DOHH2 (cell line): Measurements from ENCODE around the gene USP32.

Experiments used
- H3F3A ChIP-seq: fragments of 200-600 bp; sonication (generic), shearing (Covaris generic); 2 replicates; pipeline ENCODE4 v1.6.0; 2016; ENCODE audit warnings: antibody characterized with exemption, mild to moderate bottlenecking; ENCODE audit not compliant: control insufficient read depth, insufficient read depth
- H3K27ac ChIP-seq: fragments of 200-600 bp; sonication (generic); 2 replicates; pipeline ENCODE4 v1.5.1; 2014; ENCODE audit warnings: low read depth, mild to moderate bottlenecking, low read length, moderate library complexity
- H3K27me3 ChIP-seq: fragments of 200-600 bp; sonication (generic); 2 replicates; pipeline ENCODE4 v1.6.1; 2014; ENCODE audit warnings: mild to moderate bottlenecking, low read length, mixed read lengths; ENCODE audit not compliant: control insufficient read depth
- H3K36me3 ChIP-seq: fragments of 200-600 bp; sonication (generic); 2 replicates; pipeline ENCODE4 v1.6.1; 2014; ENCODE audit warnings: mild to moderate bottlenecking, low read length, moderate library complexity, mixed read lengths; ENCODE audit not compliant: control insufficient read depth
- H3K4me1 ChIP-seq: fragments of 200-600 bp; sonication (generic); 2 replicates; pipeline ENCODE4 v1.6.1; 2014; ENCODE audit warnings: mild to moderate bottlenecking, low read length, mixed read lengths; ENCODE audit not compliant: control insufficient read depth
- H3K4me2 ChIP-seq: fragments of 200-600 bp; sonication (generic); 2 replicates; pipeline ENCODE4 v1.6.0; 2014; ENCODE audit warnings: mild to moderate bottlenecking, low read length, moderate library complexity
- H3K4me3 ChIP-seq: fragments of 200-600 bp; sonication (generic); 2 replicates; pipeline ENCODE4 v1.5.1; 2014; ENCODE audit warnings: mild to moderate bottlenecking, low read length, mixed read lengths
- H3K79me2 ChIP-seq: fragments of 200-600 bp; sonication (generic); 2 replicates; pipeline ENCODE4 v1.6.1; 2014; ENCODE audit warnings: mild to moderate bottlenecking, low read length, mixed read lengths; ENCODE audit not compliant: control insufficient read depth
- H3K9me2 ChIP-seq: fragments of 200-600 bp; sonication (generic); replicated peaks from 2 replicates; pipeline ENCODE4 v1.6.1; 2014; ENCODE audit warnings: mild to moderate bottlenecking, low read length, mixed read lengths; ENCODE audit not compliant: control insufficient read depth
- H3K9me3 ChIP-seq: fragments of 200-600 bp; sonication (generic); 2 replicates; pipeline ENCODE4 v1.6.1; 2014; ENCODE audit warnings: antibody characterized with exemption, low read length, mixed read lengths; ENCODE audit not compliant: control insufficient read depth, insufficient read depth
- H4K20me1 ChIP-seq: fragments of 200-600 bp; sonication (generic); 2 replicates; pipeline ENCODE4 v1.6.0; 2014; ENCODE audit warnings: low read depth, mild to moderate bottlenecking, antibody characterized with exemption, low read length, moderate library complexity; ENCODE audit not compliant: control insufficient read depth, insufficient read depth
- EZH2phosphoT487 ChIP-seq: fragments of 200-600 bp; sonication (generic); IDR thresholded peaks from 2 replicates; pipeline ENCODE4 v1.6.1; 2017; ENCODE audit warnings: borderline replicate concordance, mild to moderate bottlenecking, antibody characterized with exemption, low read length, moderate library complexity, mixed read lengths
- TF ChIP-seq, protein P1 (sequence below): fragments of 200-600 bp; sonication (generic); IDR thresholded peaks from one replicate; pipeline ENCODE4 v1.5.1; 2014; ENCODE audit warnings: antibody characterized with exemption, mild to moderate bottlenecking, low read depth, low read length; ENCODE audit not compliant: poor library complexity, severe bottlenecking

USP32 gene

DNA sequence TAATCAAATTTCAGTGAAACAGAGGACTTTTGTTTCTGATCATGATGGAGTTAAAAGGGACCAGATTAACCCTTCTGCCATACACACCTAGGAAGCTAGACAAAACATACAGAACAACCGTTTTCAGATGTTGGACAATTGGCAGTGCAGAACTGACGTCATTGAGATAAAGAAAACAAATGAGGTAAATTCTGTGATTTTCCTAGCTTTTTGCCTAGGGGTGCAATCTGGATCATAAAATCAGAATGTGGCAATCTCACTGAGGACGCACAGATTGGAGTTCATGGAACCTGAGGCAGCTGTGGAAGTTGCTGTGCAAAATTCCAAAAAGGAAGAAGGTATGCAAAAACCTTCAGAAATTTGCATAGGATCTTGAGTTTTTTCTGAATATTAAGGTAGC lies 15.0 kb upstream of the USP32 start:
- no peak overlapping the region for H3K4me2 ChIP-seq
- no peaks in the 10 kb centered on the region for H3K79me2 ChIP-seq
- H3K27me3 ChIP-seq = peaks cover 11% of the 10 kb centered on the region
- H3K36me3 ChIP-seq = no peaks in the 10 kb centered on the region
- H3F3A ChIP-seq = no peaks in the 10 kb centered on the region
- no peaks in the 10 kb centered on the region for H4K20me1 ChIP-seq
- H3K4me3 ChIP-seq = no peak overlapping the region
- H3K27ac ChIP-seq = no peak overlapping the region
- H3K4me1 ChIP-seq = peaks cover 5% of the 10 kb centered on the region; the same call in 1 of the 2 replicates
- TF ChIP-seq EZH2phosphoT487 = no peak
- TF ChIP-seq, protein P1, sequence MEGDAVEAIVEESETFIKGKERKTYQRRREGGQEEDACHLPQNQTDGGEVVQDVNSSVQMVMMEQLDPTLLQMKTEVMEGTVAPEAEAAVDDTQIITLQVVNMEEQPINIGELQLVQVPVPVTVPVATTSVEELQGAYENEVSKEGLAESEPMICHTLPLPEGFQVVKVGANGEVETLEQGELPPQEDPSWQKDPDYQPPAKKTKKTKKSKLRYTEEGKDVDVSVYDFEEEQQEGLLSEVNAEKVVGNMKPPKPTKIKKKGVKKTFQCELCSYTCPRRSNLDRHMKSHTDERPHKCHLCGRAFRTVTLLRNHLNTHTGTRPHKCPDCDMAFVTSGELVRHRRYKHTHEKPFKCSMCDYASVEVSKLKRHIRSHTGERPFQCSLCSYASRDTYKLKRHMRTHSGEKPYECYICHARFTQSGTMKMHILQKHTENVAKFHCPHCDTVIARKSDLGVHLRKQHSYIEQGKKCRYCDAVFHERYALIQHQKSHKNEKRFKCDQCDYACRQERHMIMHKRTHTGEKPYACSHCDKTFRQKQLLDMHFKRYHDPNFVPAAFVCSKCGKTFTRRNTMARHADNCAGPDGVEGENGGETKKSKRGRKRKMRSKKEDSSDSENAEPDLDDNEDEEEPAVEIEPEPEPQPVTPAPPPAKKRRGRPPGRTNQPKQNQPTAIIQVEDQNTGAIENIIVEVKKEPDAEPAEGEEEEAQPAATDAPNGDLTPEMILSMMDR = no peak
- no peaks in the 10 kb centered on the region for H3K9me3 ChIP-seq
- H3K9me2 ChIP-seq = no peaks in the 10 kb centered on the region

DNA sequence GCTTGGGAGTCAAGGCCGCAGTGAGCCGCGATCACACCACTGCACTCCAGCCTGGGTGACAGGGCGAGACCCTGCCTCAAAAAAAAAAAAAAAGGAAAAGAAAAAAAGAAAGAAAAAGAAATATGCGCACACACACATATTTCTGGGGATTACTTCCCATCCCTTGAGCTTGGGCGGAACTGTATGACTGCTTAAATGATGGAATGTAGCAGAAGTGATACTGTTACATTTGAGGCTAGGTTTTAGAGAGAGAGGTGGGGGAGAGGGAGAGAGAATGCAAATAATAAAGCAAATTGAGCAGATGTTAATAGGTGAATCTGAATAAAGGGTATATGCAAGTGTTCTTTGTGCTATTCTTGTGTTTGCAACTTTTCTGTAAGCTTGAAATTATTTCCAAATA lies 12.0 kb upstream of the USP32 start:
- H3K4me3 ChIP-seq = no peak overlapping the region
- H3F3A ChIP-seq = 0 out of 2 replicates have a peak, but pooled peaks cover 1% of the 10 kb centered on the region
- no peaks in the 10 kb centered on the region for H3K9me2 ChIP-seq
- peaks cover 5% of the 10 kb centered on the region; the same call in 1 of the 2 replicates for H3K4me1 ChIP-seq
- H3K9me3 ChIP-seq = no peaks in the 10 kb centered on the region
- no peaks in the 10 kb centered on the region for H4K20me1 ChIP-seq
- TF ChIP-seq, protein P1 = no peak
- no peak for TF ChIP-seq EZH2phosphoT487
- H3K27me3 ChIP-seq = peaks cover 20% of the 10 kb centered on the region
- H3K27ac ChIP-seq = no peak overlapping the region
- no peaks in the 10 kb centered on the region for H3K36me3 ChIP-seq
- H3K4me2 ChIP-seq = no peak overlapping the region
- no peaks in the 10 kb centered on the region for H3K79me2 ChIP-seq

DNA sequence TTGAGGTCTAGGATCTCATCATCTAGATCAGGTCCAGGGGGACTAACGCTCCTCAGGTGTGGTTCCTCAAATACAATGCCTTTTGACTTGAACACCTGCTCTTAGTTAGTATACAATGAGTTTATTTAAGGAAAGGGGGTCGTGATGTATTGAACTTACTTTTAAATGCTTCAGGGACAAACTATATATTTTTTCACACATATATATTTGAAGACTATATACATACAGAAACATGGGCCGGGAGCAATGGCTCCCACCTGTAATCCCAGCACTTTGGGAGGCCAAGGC lies 11.5 kb upstream of the USP32 start:
- Histone ChIP-seq H3K4me2 (no peak overlapping the region), H3F3A (peaks cover 6% of the 10 kb centered on the region; the same call in 1 of the 2 replicates), H3K27me3 (peaks cover 20% of the 10 kb centered on the region), H3K9me3 (no peaks in the 10 kb centered on the region), H3K79me2 (no peaks in the 10 kb centered on the region), H3K9me2 (no peaks in the 10 kb centered on the region), H4K20me1 (no peaks in the 10 kb centered on the region), H3K27ac (no peak overlapping the region), H3K4me1 (peaks cover 7% of the 10 kb centered on the region), H3K4me3 (no peak overlapping the region), H3K36me3 (no peaks in the 10 kb centered on the region)
- no peak for TF ChIP-seq EZH2phosphoT487

DNA sequence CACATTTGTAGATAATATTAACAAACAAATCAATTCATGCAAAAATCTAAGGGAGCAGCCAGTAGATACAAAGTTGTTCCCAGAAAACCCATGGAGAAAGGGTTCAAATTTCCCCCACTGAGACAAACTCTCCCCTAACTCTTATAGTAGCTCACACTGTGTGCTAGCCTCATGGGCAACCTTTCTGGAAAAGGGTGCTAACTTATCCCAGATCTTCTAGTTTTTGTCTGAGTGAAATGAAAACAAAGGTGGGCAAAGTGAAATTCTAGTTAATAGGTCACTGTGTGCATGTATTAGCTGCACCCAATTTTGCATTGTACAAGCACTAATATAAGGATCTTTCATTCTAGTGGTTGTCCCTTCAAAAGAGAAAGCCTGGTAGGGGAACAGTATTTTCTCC lies 9.9 kb upstream of the USP32 start:
- H3F3A ChIP-seq = peaks cover 12% of the 10 kb centered on the region
- no peak overlapping the region for H3K4me2 ChIP-seq
- peaks cover 19% of the 10 kb centered on the region for H3K4me1 ChIP-seq
- TF ChIP-seq, protein P1 = no peak
- TF ChIP-seq EZH2phosphoT487 = no peak
- no peaks in the 10 kb centered on the region for H4K20me1 ChIP-seq
- H3K4me3 ChIP-seq = no peak overlapping the region
- no peaks in the 10 kb centered on the region for H3K9me3 ChIP-seq
- H3K79me2 ChIP-seq = no peaks in the 10 kb centered on the region
- no peaks in the 10 kb centered on the region for H3K36me3 ChIP-seq
- no peak overlapping the region for H3K27ac ChIP-seq
- H3K27me3 ChIP-seq = peaks cover 19% of the 10 kb centered on the region
- H3K9me2 ChIP-seq = no peaks in the 10 kb centered on the region
